HEK293T (cell line): ENCODE measurements around the gene STEAP4.

Source experiments
- BHLHE40 ChIP-seq: fragments of 450-650 bp; IDR thresholded peaks from 2 replicates; pipeline ENCODE4 v1.6.1; 2016; ENCODE audit warnings: mild to moderate bottlenecking, moderate library complexity, borderline replicate concordance
- FOXK2 ChIP-seq: fragments of 450-650 bp; IDR thresholded peaks from 2 replicates; pipeline ENCODE4 v1.6.1; 2016; ENCODE audit warnings: mild to moderate bottlenecking
- LEF1 ChIP-seq: fragments of 450-650 bp; IDR thresholded peaks from 2 replicates; pipeline ENCODE4 v1.6.1; 2017; ENCODE audit warnings: mild to moderate bottlenecking, borderline replicate concordance
- SP1 ChIP-seq: fragments of 450-650 bp; IDR thresholded peaks from 2 replicates; pipeline ENCODE4 v1.6.1; 2017
- ZNF384 ChIP-seq: fragments of 450-650 bp; IDR thresholded peaks from 2 replicates; pipeline ENCODE4 v1.6.1; 2016

DNA sequence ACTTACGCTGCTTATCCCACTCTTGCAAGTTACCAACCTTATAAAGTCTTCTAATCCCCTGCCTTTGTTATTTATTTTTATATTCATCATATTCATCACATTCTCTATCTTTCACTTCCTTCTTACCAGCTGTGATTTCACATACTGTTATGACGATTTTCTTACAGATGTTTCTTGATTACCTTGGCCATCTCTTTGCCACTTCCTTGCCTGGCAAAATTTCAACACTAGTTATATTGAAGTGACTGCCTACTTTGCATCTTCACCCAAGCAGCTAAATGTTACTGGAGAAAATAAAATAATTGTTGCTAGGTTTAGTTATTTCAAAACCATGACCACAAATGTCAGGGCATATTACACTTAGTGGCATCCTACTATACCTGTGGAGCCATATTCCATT lies 8.8 kb upstream of the STEAP4 start:
- TF ChIP-seq SP1 (no peak), ZNF384 (no peak), FOXK2 (no peak), BHLHE40 (no peak), LEF1 (no peak)
